ENCODE results near the gene KCNIP4. TPM values are rescaled to one million over a fixed set of nuclear protein-coding genes. Genes with fewer than 3 reads are reported as not detected.

The KCNIP4 gene
- total and polyA plus RNA-seq, 2 of the 8 experiments (the other 6 are each of a cell fraction or from before 2014, with no cell fraction given): 0.06 TPM; not detected in 1

GRCh38 chr4:21697583-21697982 lies 251.0 kb downstream of the KCNIP4 start:
- H4K20me1 ChIP-seq (replicated peaks in 1 of 2; ENCODE audit: control insufficient read depth in 1 of 2, insufficient read depth in 2 of 2, low read length in 2 of 2): no peaks in the 10 kb centered on the region
- H4K8ac ChIP-seq (ENCODE audit: extremely low read depth, insufficient read depth, low read length): no peak overlapping the region
- FAIRE-seq (no peak), DNase-seq (ENCODE audit: low read depth in 1 of 2, low spot score in 2 of 2) (peak; percentile 50 to 65)
- no peak overlapping the region for H3K23ac ChIP-seq (ENCODE audit: insufficient read length)
- H3K36me3 ChIP-seq (ENCODE audit: control insufficient read depth in 2 of 4, insufficient read depth in 4 of 4, low read length in 3 of 4): no peaks in the 10 kb centered on the region
- H3K9ac ChIP-seq (replicated peaks in 1 of 4; ENCODE audit: extremely low read depth in 1 of 4, low read depth in 3 of 4, low read length in 3 of 4): peak overlapping the region in 1 of 4 experiments; percentile 18; a peak in 1 of 7 replicates
- CTCF ChIA-PET (ENCODE audit: partially characterized antibody): interaction anchor here (0.6 to 1.2 kb wide), 4 partner anchors 9 to 91 kb away, joined by 3 read pairs; no protein-coding TSS in a partner anchor
- H2AFZ ChIP-seq (ENCODE audit: low read length): peak overlapping the region; percentile 92
- no peak overlapping the region for H4K91ac ChIP-seq (replicated peaks; ENCODE audit: insufficient read length, low read length)
- no peak overlapping the region for H3K4ac ChIP-seq (replicated peaks; ENCODE audit: insufficient read length, low read depth, low read length)
- H4K5ac ChIP-seq (ENCODE audit: insufficient read length, low read depth, low read length): no peak overlapping the region
- POLR2A ChIA-PET (ENCODE audit: partially characterized antibody): interaction anchor here (1.6 kb wide), 1 partner anchor 13 kb away, joined by 4 read pairs; no protein-coding TSS in a partner anchor
- H3K27me3 ChIP-seq (replicated peaks in 1 of 4; ENCODE audit: control insufficient read depth in 3 of 4, extremely low read depth in 1 of 4, insufficient read depth in 3 of 4, low read length in 3 of 4): no peaks in the 10 kb centered on the region
- H2BK120ac ChIP-seq (replicated peaks; ENCODE audit: low read depth, low read length): no peak overlapping the region
- H2BK15ac ChIP-seq (ENCODE audit: low read length): no peak overlapping the region
- H3K14ac ChIP-seq (ENCODE audit: insufficient read length): no peak overlapping the region
- 0 out of 7 replicates have a peak, but pooled peaks cover 0 to 3% (median 1%) of the 10 kb centered on the region in 4 experiments for H3K4me1 ChIP-seq (replicated peaks in 1 of 4; ENCODE audit: control insufficient read depth in 3 of 4, insufficient read depth in 4 of 4, low read length in 3 of 4)
- 37% methylated on average over 10 of the region's 10 CpGs; no CpG with 5 or more reads in 1 of the 2 experiments for WGBS, 2 experiments (ENCODE audit: extremely low coverage in 1 of 2, insufficient coverage in 1 of 2, insufficient read length in 1 of 2, insufficient replicate concordance in 2 of 2, low coverage in 1 of 2, low lambda C conversion rate in 2 of 2, missing lambda C conversion rate in 1 of 2)
- peak overlapping the region; percentile 52 to 73 for H3K4me2 ChIP-seq (ENCODE audit: insufficient read depth in 1 of 2, low read depth in 2 of 2, low read length in 2 of 2)
- no peak overlapping the region for H3K18ac ChIP-seq (ENCODE audit: extremely low read depth, low read length)
- H3K79me1 ChIP-seq (ENCODE audit: low read depth, low read length): no peaks in the 10 kb centered on the region
- no peak overlapping the region for H2AK5ac ChIP-seq (ENCODE audit: low read depth, low read length)
- no peaks in the 10 kb centered on the region for H3K23me2 ChIP-seq (ENCODE audit: low read depth, low read length)
- TF ChIP-seq SIN3A (conservative IDR thresholded peaks at IDR 0.05 in 1 of 2, IDR thresholded peaks at IDR 0.05 in 1 of 2; ENCODE audit: low read depth in 1 of 2, low read length in 2 of 2) (peak in 1 of 2 experiments; percentile 50; a peak in 1 of 4 replicates), CBX5 (IDR thresholded peaks at IDR 0.05; ENCODE audit: low read depth, low read length) (no peak), MAFK (IDR thresholded peaks at IDR 0.05; ENCODE audit: low read depth, low read length) (peak; percentile 57; the same call in 1 of the 2 replicates), BACH1 (IDR thresholded peaks at IDR 0.05; ENCODE audit: low read length) (peak; percentile 93)
- H2BK12ac ChIP-seq (ENCODE audit: low read depth, low read length): no peak overlapping the region
- no peaks in the 10 kb centered on the region for H3K9me3 ChIP-seq (ENCODE audit: insufficient read depth in 2 of 2, low read depth in 1 of 2, low read length in 1 of 2)
- H3K27ac ChIP-seq (ENCODE audit: low read depth, low read length): no peak overlapping the region
- no peak overlapping the region for H2BK5ac ChIP-seq (ENCODE audit: low read depth, low read length)
- H3K56ac ChIP-seq (replicated peaks; ENCODE audit: insufficient read length, low read depth, low read length): no peak overlapping the region
- H2BK20ac ChIP-seq (ENCODE audit: low read length): no peak overlapping the region
- peak overlapping the region in 1 of 4 experiments; percentile 12; a peak in 1 of 8 replicates for H3K4me3 ChIP-seq (ENCODE audit: extremely low read depth in 1 of 4, insufficient read depth in 2 of 4, low read depth in 3 of 4, low read length in 4 of 4)
- no peaks in the 10 kb centered on the region for H3K79me2 ChIP-seq (ENCODE audit: control insufficient read depth in 1 of 2, insufficient read depth in 2 of 2, low read length in 2 of 2)

Data from H1 (cell line).